Activated gamma-delta T cell (primary cell): ENCODE results near the gene SLC43A2.

Experiments
- DNase-seq: peaks from one replicate; lab custom pipeline; 2025; lab: John Stamatoyannopoulos, UW

The SLC43A2 gene

GRCh38 chr17:1562176-1562643 lies 66.4 kb downstream of the SLC43A2 start:
- no peak for DNase-seq

GRCh38 chr17:1561420-1562175 lies 67.0 kb downstream of the SLC43A2 start:
- DNase-seq = peak; percentile 31

GRCh38 chr17:1560858-1561355 lies 67.7 kb downstream of the SLC43A2 start:
- no peak for DNase-seq

- no peak for DNase-seq
Observed at GRCh38 chr17:1560101-1560857, 68.4 kb downstream of the SLC43A2 start.

- no peak for DNase-seq
Observed at GRCh38 chr17:1559047-1560043, 69.3 kb downstream of the SLC43A2 start.

- no peak for DNase-seq
Observed at GRCh38 chr17:1558401-1558800, 70.2 kb downstream of the SLC43A2 start.

- no peak for DNase-seq
Observed at GRCh38 chr17:1557355-1558095, 71.1 kb downstream of the SLC43A2 start.

- no peak for DNase-seq
Observed at GRCh38 chr17:1555651-1556471, 72.8 kb downstream of the SLC43A2 start.

- no peak for DNase-seq
Observed at GRCh38 chr17:1554751-1555540, 73.7 kb downstream of the SLC43A2 start.

- no peak for DNase-seq
Observed at GRCh38 chr17:1553354-1554266, 75.0 kb downstream of the SLC43A2 start.

GRCh38 chr17:1552932-1553331 lies 75.7 kb downstream of the SLC43A2 start:
- DNase-seq = no peak

- DNase-seq = no peak
Observed at GRCh38 chr17:1551741-1552140, 76.9 kb downstream of the SLC43A2 start.

GRCh38 chr17:1548032-1548431 lies 80.6 kb downstream of the SLC43A2 start:
- DNase-seq = no peak

GRCh38 chr17:1546292-1546922 lies 82.2 kb downstream of the SLC43A2 start:
- no peak for DNase-seq

- DNase-seq = no peak
Observed at GRCh38 chr17:1545618-1546017, 83.0 kb downstream of the SLC43A2 start.

- no peak for DNase-seq
Observed at GRCh38 chr17:1542316-1542715, 86.3 kb downstream of the SLC43A2 start.

- DNase-seq = no peak
Observed at GRCh38 chr17:1541367-1541904, 87.2 kb downstream of the SLC43A2 start.
